Peyer's patch (tissue), 4 donors: Measurements from ENCODE around the gene KISS1. TPM values are rescaled to one million over a fixed set of nuclear protein-coding genes. Genes with fewer than 3 reads are reported as not detected.
A peak's percentile ranks its signal among the peaks of the same experiment; 100 is the strongest.

Source experiments
- DNase-seq, 3 donors: peaks; one replicate each; pipeline ENCODE4 v3.0.0-alpha.2; 2017 to 2019
- H3K27ac ChIP-seq, 4 donors: fragments of 200-600 bp; sonication (generic); one replicate each; pipeline ENCODE4 v1.5.1; 2016 to 2019
- H3K27me3 ChIP-seq, 2 donors: fragments of 200-600 bp; sonication (generic); one replicate each; pipeline ENCODE4 v1.5.1; 2019
- H3K36me3 ChIP-seq, 3 donors: fragments of 200-600 bp; sonication (generic); one replicate each; pipeline ENCODE4 v1.5.1; 2016 to 2019
- H3K4me1 ChIP-seq, 4 donors: fragments of 200-600 bp; sonication (generic); one replicate each; pipeline ENCODE4 v1.5.1; 2016 to 2019
- H3K4me3 ChIP-seq, 4 donors: fragments of 200-600 bp; sonication (generic); 1 replicate in 3 of 4; 2 replicates in 1 of 4; pipeline ENCODE4 v1.5.1; 2016 to 2019; ENCODE audit warnings: mild to moderate bottlenecking in 1 of 4
- H3K9me3 ChIP-seq, 4 donors: fragments of 200-600 bp; sonication (generic); one replicate each; pipeline ENCODE4 v1.5.1; 2016 to 2019; ENCODE audit warnings: mild to moderate bottlenecking in 1 of 4
- CTCF ChIP-seq, 6 experiments: fragments of 450-650 bp in 4 of 6; fragments of 200-600 bp in 2 of 6; sonication (generic) in 1 of 6; IDR thresholded peaks; one replicate each; pipeline ENCODE4 v1.5.1; 2017 to 2019; ENCODE audit warnings: antibody characterized with exemption in 6 of 6, mild to moderate bottlenecking in 3 of 6, moderate library complexity in 1 of 6
- POLR2A ChIP-seq, 2 donors: fragments of 450-650 bp; IDR thresholded peaks; one replicate each; pipeline ENCODE4 v1.5.1; 2017; ENCODE audit warnings: antibody characterized with exemption in 2 of 2, mild to moderate bottlenecking in 2 of 2, moderate library complexity in 2 of 2
- total RNA-seq, 4 donors: library from RNA; depleted of rRNA; stranded (reverse); fragments of >200 nt; gene quantifications; one replicate each; pipeline ENCODE4 v1.1.0, GENCODE V29; 2016

Gene KISS1
- total RNA-seq, 4 donors from 2014 or later: 3.0 to 7.0 TPM; not detected in 2

- Histone ChIP-seq H3K4me1 (peaks cover 0 to 23% (median 7%) of the 10 kb centered on the region in 4 donors), H3K4me3 (no peak overlapping the region), H3K27me3 (no peaks in the 10 kb centered on the region), H3K9me3 (no peaks in the 10 kb centered on the region), H3K36me3 (no peaks in the 10 kb centered on the region), H3K27ac (peak overlapping the region in 1 of 4 donors; percentile 43)
- peak in 1 of 3 donors; percentile 18 for DNase-seq
- TF ChIP-seq CTCF (IDR thresholded peaks at IDR 0.05) (no peak), POLR2A (IDR thresholded peaks at IDR 0.05) (no peak)
Measured at GRCh38 chr1:204147406-204148383, 48.6 kb downstream of the KISS1 start.

GRCh38 chr1:204146965-204147364, 49.3 kb downstream of the KISS1 start:
- H3K27me3 ChIP-seq: no peaks in the 10 kb centered on the region
- H3K9me3 ChIP-seq: no peaks in the 10 kb centered on the region
- peaks cover 0 to 16% (median 4%) of the 10 kb centered on the region in 4 donors for H3K4me1 ChIP-seq
- H3K27ac ChIP-seq: peak overlapping the region in 1 of 4 donors; percentile 43
- peak in 2 of 3 donors; percentile 59 to 66 for DNase-seq
- TF ChIP-seq POLR2A (IDR thresholded peaks at IDR 0.05) (no peak), CTCF (IDR thresholded peaks at IDR 0.05) (no peak)
- H3K36me3 ChIP-seq: no peaks in the 10 kb centered on the region
- H3K4me3 ChIP-seq: no peak overlapping the region

DNA sequence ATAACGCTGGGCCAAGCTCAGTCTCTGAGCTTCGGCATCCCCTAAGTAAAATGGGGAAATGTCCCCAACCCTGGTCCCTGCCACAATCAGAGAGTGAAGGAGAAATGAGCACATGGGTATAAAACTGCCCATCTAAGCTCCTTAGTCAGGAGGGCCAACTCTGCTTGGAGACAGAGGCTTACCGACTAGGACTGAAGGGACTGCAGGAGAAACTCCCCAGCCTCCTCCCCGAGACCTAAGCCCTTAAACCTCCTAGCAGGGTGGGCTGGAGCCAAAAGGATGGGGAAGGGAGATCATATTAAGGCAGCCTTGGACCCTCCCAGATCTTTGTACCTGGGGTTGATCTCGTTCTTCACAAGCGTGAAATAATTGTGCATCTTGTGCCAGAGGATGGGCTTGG, 50.0 kb downstream of the KISS1 start:
- H3K27ac ChIP-seq: no peak overlapping the region

GRCh38 chr1:204145033-204145504, 51.2 kb downstream of the KISS1 start:
- Histone ChIP-seq H3K9me3 (no peaks in the 10 kb centered on the region), H3K36me3 (no peaks in the 10 kb centered on the region), H3K27ac (no peak overlapping the region), H3K4me1 (peaks cover 0 to 16% (median 0%) of the 10 kb centered on the region in 4 donors), H3K4me3 (no peak overlapping the region), H3K27me3 (no peaks in the 10 kb centered on the region)
- TF ChIP-seq CTCF (IDR thresholded peaks at IDR 0.05) (no peak), POLR2A (IDR thresholded peaks at IDR 0.05) (no peak)
- DNase-seq: peak in 1 of 3 donors; percentile 11

More for the DNA sequence above, 50.0 kb downstream of the KISS1 start:
- no peaks in the 10 kb centered on the region for H3K9me3 ChIP-seq
- peak in 1 of 3 donors; percentile 15 for DNase-seq
- H3K36me3 ChIP-seq: no peaks in the 10 kb centered on the region
- TF ChIP-seq POLR2A (IDR thresholded peaks at IDR 0.05): no peak
- no peak overlapping the region for H3K4me3 ChIP-seq
- H3K4me1 ChIP-seq: peaks cover 0 to 16% (median 2%) of the 10 kb centered on the region in 4 donors
- no peaks in the 10 kb centered on the region for H3K27me3 ChIP-seq

- no peak for DNase-seq
- Histone ChIP-seq H3K9me3 (no peaks in the 10 kb centered on the region), H3K4me1 (peaks cover 0 to 16% (median 0%) of the 10 kb centered on the region in 4 donors), H3K27ac (no peak overlapping the region), H3K4me3 (no peak overlapping the region), H3K27me3 (no peaks in the 10 kb centered on the region), H3K36me3 (no peaks in the 10 kb centered on the region)
- TF ChIP-seq CTCF (IDR thresholded peaks at IDR 0.05): no peak
- TF ChIP-seq POLR2A (IDR thresholded peaks at IDR 0.05): no peak
Measured at GRCh38 chr1:204143276-204144041, 52.8 kb downstream of the KISS1 start.
